DLD1 (cell line): ENCODE measurements around the gene ADISSP.

Source experiments
- in situ Hi-C: cut with HindIII; loops from 2 replicates; pipeline ENCODE4 v1.10.0; 2017; ENCODE audit warnings: low sequenced_read_pairs

ADISSP gene

DNA sequence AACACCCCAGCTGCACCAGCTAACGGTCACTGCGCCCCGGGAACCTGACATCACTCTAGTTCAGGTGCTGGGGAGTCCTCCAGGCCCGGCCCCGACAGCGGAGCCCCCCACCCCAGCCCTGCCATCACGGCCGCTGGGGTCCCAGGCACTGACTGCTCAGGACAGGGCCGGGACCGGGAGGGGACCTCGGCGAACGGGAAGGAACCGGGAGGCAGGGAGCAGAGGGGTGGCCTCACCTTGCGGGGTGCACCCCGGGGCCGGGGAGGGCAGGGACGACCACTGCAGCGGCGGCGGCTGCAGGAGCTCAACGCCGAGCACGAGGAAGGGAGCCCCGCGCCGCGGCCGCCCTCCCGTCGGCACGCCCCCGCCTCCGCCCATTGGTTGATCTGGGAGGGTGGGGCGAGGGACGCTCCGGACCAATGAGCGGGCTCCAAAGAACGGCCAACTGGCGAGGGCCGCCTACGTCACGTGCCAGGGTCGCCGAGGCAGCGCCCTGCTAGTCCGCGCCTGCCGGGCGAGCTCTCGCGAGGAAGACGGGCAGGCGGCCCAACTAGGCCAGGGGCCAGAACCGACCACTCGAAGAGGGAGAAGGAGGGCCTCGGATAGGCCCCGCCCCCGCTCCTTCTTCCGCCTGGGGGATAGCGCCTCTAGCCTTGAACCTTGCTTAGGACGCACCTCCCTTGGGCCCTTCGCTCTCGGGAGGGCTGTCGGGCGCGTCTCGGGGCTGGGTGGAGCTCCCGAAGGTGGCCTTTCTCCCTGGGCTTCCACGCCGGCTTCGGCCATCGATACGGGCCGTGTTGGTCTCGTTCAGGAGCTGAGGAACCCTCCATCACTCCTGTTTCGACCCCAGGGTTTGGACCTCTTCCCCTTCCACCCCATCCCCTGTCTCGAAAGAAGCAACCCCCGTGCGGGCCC is at the start of gene ADISSP:
ADISSP (minus strand) TSS at position 327 of the 915 bp plus-strand sequence. CDS start 7,653 bp downstream, outside the sequence.
- in situ Hi-C loops = no loop called here

DNA sequence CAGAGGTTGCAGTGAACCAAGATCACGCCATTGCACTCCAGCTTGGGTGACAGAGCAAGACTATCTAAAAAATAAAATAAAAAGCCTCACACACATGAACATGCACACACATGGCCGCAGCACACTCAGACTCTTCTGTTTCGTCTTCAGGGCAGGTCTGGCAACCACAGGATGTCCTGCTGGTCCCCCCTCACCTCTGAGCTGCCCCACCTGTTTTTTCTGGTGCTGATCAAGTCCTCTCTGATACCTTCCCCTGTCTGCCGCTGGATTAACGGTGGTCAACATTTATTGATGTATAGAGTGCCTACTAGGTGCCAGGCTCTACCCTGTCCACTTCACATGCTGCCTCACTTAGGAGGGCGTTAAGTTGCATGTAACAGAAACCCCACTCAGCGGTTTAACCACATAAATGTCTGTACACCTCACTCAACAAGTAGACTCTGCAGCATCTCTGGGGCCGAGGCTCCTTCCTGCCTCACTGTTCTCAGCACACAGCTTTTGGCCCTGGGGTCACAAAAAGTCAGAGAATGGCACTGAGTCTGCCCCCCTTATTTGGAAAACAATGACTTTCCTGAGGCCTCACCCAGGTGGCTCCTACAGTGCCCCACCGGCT is 48.3 kb upstream of the ADISSP start:
- in situ Hi-C loops = no loop called here

DNA sequence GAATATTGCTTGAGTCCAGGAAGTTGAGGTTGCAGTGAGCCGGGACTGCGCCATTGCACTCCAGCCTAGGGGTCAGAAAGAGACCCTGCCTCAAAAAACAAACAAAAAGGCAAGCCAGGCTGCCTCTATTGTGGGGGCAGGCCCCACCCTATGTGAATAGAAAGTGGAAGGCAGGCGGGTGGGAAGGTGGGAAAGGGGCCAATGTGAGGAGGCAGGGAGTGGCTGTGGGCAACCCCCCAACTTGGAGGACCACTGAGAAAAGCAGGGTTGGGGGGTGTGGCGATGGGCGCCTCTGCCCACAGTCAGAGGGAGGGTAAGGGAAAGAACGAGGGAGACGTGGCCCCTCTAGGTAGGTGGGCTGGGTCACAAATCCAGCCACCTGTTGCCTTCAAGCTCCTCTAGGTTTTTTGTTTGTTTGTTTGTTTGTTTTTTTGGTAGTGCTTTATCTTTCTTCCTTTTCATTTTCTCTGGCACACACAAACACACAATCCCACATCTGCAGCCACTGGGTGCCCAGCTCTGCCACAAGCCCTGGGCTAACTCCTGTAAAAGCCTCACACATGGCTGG is 47.5 kb upstream of the ADISSP start:
- in situ Hi-C loops = no loop called here

DNA sequence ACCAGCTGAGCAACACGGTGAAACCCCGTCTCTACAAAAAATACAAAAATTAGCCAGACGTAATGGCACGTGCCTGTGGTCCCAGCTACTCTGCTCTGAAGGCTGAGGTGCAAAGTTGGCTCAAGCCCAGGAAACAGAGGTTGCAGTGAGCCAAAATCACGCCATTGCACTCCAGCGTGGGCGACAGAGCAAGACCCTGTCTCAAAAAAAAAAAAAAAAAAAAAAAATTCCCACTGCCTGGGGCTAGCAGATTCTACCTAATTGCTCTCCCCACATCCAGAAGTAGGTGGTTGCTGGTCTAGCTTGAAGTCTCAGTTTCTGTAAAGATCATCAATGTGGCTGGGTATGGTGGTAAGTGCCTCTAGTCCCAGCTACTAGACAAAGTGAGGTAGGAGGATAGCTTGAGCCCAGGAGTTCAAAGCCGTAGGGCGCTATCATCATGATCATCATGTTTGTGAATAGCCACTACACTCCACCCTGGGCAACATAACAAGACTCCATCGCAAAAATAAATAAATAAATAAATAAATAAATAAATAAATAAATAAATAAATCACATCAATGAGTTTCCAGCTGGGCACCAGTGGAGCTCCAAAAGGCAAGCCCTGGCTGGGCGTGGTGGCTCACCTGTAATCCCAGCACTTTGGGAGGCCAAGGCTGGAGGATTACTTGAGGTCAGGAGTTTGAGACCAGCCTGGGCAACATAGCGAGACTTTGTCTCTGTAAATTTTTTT is 46.5 kb upstream of the ADISSP start:
- in situ Hi-C loops = no loop called here

DNA sequence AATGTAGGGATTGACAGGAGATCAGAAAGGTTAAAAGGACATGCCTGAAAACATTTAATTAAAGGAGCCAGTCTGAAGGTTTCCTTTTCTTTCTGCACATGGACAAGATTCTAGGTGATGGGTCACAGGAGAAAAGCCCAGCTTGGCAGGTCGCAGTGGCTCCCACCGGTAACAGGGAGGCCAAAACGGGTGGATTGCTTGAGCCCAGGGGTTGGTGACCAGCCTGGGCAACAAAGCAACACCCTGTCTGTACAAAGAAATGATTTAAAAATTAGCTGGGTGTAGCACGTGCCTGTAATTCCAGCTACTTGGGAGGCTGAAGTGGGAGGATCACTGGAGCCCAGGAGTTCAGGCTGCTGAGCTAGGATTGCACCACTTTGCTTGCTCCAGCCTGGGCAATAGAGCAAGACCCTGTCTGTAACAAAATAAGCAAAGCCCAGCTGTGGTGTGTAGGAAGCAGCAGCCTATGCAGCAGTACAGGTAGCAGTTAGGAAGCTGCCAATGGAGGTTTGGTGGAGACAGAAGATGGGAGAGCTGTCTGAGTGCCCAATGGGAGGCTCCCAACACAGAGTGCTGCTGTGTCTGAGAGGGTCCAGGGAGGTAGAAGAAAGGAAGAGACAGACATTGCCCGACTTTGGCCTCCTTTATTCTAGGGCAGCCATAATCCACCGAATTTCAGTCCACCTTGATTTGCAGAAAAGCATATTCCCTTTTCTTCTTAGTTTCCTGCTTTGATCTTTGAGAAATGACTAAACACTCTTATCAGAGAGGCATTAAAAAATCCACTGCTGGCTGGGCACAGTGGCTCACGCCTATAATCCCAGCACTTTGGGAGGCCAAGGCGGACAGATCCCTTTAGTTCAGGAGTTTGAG is 45.7 kb upstream of the ADISSP start:
- in situ Hi-C loops = no loop called here

DNA sequence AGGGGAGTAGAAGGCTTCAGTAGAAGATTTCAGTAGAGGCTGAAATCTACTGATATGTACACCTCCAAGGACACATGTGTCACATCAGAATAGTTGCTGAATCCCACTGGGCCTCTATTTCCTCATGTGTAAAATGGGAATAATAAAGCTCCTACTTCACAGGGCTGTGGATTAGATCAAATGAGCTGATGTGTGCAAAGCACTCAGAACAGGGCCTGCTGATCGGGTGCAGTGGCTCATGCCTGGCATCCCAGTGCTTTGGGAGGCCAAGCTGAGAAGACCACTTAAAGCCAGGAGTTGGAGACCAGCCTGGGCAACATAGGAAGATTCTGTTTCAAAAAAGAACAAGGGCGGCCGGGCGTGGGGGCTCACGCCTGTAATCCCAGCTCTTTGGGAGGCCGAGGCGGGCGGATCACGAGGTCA is 44.7 kb upstream of the ADISSP start:
- in situ Hi-C loops = no loop called here

DNA sequence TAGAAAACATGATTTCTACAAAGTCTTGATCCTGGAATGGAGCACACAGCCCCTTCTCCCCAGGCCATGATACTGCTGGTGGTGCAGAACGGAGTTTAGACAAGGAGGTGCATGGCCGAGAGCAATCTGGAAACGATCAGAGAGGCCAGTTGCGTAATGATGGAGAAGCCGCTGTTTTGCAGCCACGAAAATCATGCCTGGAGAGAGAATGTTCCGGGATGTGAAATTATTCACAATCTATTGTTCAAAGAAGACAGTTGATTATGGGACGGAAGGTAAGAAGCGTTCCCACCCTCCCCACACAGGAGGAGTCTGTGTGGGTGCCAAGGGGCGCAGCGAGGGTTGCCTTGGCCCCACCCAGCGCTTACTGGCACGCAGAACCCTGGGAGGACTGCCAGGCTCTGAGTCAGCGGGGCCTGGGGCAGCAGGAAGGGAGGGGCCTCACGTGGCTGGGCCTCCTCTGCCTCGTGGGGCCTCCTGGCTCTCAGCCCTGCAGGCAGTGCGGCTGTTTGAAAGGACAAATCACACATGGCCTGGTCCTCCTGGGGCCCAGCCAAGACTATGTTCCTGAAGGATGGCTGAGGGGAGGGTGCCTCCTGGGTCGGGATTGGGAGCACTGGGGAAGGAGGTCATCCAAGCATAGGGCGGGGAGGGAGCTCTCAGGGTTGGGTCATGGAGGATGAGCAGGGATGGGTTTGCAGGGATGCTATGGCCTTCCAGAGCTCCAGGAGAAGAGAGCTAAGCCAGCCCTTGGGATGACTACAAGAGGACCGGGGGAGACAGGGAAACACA is 44.1 kb upstream of the ADISSP start:
- in situ Hi-C loops = no loop called here

DNA sequence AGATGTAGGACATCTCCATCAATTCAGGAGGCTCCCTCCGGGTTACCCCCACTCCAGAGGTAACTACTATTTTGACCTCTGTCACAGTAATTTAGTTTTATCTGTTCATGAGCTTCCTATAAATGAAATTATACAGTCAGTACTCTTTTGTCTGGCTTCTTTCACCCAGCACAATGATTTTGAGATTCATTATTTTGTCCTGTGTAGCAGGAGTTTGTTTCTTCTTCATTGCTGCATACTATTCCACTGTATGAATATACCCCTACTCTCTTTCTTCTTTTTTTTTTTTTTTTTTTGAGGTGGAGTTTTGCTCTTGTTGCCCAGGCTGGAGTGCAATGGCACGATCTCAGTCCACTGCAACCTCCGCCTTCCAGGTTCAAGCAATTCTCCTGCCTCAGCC is 41.0 kb upstream of the ADISSP start:
- in situ Hi-C loops = no loop called here

DNA sequence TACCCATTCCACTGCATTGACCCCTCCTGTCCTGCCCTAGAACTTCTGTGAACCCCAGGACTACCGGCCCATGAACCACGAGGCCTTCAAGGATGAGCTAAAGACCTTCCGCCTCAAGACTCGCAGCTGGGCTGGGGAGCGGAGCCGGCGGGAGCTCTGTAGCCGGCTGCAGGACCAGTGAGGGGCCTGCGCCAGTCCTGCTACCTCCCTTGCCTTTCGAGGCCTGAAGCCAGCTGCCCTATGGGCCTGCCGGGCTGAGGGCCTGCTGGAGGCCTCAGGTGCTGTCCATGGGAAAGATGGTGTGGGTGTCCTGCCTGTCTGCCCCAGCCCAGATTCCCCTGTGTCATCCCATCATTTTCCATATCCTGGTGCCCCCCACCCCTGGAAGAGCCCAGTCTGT is 37.2 kb upstream of the ADISSP start:
- in situ Hi-C loops = no loop called here

DNA sequence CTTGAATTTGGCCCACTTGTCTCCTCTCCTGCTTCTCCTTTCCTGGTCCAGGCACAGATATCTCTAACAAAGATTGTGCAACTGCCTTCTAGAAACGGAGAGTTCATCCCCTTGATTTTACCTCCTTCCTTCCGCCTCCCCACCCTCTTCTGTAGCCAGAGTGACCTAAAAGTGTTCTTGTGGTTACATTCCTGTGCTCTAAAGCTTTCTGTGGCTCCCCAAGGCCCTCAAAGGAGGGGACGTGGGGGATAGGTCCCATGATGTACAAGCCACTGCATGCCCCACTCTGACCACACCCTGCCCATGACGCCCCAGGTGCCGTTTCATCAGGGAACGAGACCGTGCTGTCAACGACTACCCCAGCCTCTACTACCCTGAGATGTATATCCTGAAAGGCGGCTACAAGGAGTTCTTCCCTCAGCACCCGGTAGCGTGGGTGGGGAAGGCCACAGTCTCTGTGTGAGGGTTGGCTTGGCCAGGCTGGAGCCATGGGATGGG is 36.8 kb upstream of the ADISSP start:
- in situ Hi-C loops = no loop called here

DNA sequence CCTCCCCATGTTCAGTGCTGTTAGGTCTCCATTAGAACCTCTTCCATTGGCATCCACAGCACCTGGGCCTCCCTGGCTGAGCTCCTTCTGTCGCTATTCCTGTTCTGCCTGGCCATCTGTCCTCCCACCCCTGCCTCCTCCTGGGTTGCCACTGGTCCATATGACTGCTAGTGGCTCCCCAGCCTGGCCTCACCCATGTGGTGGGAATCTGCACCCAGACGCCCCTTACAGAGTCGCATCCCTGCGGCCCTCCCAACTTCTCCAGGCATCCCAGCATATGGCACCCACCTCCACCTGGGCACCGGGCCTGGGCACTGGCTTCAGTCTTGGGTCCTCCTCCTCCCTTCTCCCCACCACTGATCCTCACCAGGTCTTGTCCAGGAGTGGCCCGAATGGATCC is 36.3 kb upstream of the ADISSP start:
- in situ Hi-C loops = no loop called here

DNA sequence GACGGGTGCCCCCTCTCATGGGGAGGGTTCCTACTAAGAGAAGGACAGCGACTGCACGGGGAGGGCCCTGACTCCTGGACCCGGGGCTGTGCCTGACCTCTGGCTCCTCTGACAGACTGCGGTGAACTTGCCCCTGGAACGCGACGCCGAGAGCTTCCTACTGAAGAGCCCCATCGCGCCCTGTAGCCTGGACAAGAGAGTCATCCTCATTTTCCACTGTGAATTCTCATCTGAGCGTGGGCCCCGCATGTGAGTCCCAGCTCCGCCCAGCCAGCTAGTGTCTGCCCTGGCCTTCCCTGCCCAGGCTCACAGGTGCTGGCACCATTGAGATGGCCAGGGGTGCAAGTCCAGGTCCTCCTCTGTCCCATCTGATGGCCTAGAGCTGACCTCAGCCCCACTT is 35.7 kb upstream of the ADISSP start:
- in situ Hi-C loops = no loop called here

DNA sequence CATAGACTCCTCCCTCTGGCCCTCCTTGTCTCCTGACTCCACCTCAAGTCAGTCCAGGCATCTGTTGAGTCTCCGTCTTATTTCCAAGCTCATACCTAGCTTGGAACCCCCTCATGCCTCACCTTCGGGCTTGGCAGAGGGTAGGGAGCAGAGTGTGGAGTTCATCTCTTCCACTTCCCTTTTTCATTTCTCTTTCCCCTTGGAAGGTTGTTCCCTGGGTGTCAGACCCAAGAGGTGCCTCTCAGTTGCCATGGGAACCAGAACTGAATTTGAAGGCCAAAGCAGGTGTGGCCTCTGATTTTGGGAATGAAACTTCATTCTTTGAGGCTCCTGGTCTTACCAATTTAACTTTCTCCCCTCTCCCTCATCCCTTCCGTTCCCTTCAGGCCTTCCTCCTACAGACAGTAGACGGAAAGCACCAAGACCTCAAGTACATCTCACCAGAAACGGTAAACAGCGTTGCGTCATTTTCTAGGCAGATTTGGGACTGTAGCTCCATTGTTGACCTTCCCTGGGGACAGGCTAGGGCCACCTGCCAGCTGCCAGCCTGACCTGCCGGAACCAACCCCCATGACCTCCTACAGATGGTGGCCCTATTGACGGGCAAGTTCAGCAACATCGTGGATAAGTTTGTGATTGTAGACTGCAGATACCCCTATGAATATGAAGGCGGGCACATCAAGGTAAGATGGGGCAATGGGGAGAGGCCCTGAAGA is 35.1 kb upstream of the ADISSP start:
- in situ Hi-C loops = no loop called here

DNA sequence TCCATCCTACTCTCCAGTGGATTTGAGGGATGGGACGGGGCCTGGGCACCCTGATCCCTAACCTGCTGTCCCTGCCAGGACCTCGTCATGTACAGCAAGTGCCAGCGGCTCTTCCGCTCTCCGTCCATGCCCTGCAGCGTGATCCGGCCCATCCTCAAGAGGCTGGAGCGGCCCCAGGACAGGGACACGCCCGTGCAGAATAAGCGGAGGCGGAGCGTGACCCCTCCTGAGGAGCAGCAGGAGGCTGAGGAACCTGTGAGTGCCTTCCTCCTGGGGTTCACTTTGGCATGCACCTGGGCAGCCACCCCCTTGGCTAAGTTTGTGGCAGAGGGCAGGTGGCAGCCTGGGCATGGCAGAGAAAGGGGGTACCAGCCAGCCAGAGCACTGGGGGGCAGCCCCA is 34.3 kb upstream of the ADISSP start:
- in situ Hi-C loops = no loop called here

DNA sequence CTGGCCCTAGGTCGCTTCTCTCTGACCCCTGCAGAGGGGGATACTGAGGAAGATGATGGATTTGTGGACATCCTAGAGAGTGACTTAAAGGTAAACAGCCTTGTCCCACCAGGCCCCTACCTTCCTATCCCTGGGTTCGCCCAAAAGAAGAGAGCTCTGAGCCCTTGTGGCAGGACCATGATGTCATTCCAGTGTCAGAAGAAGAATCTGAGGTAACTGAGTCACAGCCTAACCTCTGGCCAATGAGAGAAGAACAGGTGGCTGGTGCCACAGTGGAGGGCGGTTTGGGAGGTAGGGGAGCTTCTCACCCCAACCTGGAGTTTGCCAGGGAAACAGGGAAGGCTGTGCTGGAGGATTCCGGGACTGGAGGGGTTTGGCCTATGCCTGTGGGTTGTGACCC is 33.7 kb upstream of the ADISSP start:
- in situ Hi-C loops = no loop called here

DNA sequence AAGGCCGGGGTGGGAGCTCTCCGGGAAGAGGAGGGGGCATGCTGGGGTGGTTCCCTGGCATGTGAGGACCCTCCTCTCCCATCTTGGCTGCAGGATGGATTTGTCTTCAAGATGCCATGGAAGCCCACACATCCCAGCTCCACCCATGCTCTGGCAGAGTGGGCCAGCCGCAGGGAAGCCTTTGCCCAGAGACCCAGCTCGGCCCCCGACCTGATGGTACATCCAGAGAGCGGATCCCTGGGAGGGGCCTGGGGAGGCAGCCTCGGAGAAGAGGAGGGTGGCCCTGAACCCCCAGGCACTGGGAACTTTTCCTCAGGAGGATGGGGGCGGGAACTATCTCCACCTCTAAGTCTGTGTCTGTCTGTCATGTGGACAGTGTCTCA is 33.3 kb upstream of the ADISSP start:
- in situ Hi-C loops = no loop called here

DNA sequence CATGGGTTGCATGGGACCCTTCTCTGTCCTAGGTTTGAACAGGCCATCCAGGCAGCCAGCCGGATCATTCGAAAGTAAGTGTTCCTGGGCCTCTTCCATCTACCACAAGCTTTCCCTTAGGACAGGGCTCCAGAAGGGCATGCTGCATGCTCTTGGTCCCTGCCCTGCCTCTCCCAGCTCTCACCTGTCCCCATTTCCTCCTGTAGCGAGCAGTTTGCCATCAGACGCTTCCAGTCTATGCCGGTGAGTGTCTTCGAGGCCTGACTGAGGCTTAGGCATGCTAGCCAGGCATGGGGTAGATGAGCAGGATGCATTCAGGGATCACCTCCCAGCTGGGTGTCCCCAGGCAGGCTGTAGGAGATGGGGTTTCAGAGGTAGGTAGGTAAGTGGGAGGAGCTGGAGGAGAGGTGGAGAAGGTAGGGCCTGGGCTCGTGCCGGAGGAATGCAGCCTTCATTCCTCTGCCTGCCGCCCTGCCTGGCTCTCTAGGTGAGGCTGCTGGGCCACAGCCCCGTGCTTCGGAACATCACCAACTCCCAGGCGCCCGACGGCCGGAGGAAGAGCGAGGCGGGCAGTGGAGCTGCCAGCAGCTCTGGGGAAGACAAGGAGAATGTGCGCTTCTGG is 32.8 kb upstream of the ADISSP start:
- in situ Hi-C loops = no loop called here

DNA sequence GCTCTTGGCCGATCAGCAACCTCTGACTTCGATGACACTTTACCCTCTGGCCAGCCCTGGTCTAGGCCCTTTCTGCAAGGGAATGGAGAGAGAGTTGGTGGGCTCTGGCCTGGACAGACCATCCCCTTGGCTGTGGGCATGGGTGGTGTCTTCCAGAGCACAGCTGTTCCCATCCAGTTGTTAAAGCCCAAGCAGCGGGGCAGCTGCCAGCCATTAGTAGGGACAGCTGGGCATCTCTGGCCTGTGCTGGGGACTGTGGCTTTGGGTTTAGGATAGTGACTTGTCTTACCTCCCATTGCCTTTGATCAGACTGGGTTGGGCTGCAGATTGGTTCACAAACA is 31.3 kb upstream of the ADISSP start:
- in situ Hi-C loops = no loop called here

DNA sequence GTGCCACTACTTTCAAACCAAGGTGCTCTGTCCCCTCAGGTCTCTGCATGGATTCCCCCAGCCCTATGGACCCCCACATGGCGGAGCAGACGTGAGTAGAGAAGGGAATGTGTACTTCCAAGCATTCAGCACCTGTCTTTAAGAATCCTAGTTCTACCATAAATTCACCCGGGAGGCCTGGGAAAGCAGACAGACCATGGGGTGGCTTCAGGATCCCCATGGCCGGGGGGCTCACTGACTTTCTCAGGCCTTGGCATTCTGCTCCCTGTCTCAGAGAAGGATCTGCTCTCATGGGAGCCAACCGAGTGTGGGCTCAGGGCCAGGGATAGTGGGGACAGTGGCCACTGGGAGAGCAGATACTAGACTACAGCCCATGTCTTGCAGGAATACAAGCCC is 30.8 kb upstream of the ADISSP start:
- in situ Hi-C loops = no loop called here
